HG02588 (cell line): ENCODE data around the gene UVRAG.

Experiments used
- ATAC-seq: cut with Tn5 transposase; IDR thresholded peaks from one replicate; pipeline ENCODE4 v1.9.1; 2021; ENCODE audit warnings: mild to moderate bottlenecking, moderate library complexity; ENCODE audit not compliant: unreplicated experiment

Gene UVRAG

DNA sequence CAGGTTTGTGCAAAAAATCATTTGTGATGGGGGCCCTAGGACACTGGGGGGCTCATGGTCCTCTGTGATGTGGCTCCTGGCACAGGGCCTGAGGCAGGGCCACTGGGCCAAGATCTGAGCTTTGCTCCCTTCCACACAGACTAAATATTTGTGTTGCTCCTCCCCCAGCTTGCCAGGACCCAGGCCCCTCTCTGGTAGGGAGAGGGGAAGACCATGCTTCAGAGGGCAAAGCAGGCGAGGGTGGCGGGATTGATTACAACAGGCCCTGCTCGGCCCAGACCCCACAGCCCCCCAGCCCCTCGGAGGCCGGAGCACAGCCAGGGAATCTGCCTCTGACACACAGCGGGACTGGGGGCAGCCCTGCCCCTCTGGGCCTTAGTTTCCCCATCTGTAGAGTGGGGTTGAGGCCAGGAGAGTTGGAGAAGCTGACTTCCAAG, 362.3 kb downstream of the UVRAG start:
- no peak for ATAC-seq

DNA sequence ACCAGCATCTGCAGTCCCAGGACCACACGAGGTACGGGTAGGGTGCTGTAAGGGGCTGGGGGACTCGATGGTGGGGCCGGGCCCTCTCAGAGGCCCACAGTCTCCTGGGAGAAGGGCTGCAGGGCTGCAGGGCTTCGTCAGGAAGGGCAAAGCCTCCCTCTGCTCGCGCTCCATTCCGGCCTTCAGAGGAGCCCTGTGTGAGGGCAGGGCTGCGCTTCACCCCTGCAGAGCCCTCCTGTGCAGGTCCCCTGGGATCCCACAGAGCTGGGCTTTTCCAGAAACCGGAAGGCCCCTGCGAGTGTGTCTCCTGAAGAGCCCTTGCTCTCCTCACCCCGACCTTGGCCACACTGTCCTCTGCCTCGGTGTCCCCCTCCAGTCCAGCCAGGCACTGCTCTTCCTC, 364.1 kb downstream of the UVRAG start:
- no peak for ATAC-seq

DNA sequence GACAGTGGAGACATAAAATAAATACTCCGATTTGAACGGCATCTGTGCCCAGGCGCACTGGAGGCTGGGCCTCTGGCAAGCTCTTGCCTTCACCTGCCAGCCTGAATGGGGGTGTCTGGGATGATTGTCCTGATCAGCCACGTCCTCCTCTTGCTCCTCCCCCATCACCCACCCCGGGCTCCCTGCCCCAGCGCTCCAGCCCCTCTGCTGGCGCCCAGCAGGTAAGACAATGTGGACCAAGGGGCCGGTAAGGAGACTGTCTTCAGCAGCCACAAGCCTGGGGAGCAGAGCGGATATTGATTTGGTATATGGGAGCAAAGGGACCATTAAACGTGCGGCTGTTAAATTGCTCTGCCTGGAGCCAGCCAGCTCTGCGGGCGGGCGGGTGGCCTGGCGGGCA, 366.4 kb downstream of the UVRAG start:
- ATAC-seq = no peak

DNA sequence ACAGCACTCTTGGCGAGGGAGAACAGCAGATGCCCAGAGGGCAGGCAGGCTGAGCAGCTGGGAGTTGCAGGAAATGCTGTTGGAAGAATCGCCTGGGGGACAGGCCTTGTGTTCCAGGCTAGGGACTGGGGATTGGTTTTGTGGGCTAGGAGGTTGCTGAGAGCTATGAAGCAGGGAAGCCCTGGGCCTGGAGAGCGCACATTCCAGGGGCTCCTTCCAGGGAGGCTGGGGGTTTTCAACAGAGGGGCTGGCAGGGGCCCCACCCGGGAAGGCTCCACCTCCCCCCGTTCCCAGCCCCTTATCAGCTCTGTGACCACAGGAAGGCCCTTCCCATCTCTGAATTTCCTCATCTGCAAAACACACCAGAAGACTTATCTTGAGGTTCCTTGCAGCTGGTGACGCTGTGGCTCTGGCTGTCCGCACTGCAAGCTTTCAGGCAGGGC, 369.6 kb downstream of the UVRAG start:
- no peak for ATAC-seq

DNA sequence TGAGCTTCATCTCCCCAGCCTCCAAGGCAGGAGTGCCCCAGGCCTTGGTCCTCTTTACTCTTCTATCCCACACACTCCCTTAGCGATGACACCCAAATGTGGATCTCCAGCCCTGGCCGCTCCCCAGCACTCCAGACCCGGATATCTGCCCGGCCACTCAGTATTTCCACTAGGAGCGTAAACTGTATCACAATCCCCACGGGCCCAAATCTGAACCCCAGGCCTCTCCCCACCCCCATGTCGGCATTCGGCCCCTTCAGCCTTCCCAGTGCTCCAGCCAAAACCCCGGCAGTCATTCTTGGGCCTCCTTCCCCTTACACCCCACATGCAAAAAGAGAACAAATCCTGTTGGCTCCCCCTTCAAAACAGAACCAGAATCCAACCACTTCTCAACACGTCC, 370.5 kb downstream of the UVRAG start:
- ATAC-seq = no peak

DNA sequence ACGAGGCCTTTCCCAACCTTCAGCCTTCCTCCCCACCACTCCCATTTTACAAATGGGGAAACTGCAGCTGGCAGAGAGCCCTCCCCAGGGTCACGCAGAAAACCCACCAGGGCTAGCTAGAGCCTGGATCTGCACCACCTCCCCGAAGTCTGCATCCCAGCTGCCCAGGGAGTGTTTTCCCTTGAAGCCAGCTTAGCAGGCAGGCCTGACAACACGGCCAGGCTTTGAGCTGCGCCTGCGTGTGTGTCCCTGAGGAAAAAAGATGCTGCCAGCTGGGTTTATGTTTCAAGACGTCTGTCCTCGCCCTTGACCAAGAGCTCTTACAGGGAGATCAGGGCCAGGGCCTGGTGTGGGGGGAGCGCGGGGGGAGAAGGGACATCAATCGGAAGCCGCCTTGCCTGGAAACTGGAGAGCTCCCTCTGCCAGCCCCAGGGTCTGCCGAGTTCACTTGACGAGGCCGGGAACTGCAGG, 371.0 kb downstream of the UVRAG start:
- no peak for ATAC-seq

DNA sequence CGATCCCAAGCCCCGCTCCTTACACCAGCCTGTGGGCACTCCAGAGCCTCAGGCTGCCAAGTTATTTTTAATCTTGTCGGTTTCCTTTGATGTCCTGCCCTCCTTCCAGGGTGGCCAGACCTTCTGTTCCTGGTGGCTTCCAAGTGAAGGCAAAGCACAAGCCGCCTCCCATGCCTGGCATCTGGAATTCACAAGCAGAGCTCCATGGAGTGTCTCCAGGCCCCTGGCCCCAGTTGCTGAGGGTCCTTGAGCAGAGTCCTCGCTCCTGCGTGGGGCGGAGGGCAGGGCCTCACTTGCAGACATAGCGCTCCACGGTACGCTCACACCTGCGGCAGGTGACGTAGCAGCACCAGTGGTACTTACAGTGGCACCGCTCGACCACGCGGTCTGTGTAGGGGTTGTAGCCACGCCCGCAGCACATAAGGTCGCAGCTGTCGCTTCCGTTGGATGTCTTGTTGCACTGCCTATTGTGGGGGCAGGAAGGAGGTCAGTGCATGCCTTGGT, 371.8 kb downstream of the UVRAG start:
- no peak for ATAC-seq

DNA sequence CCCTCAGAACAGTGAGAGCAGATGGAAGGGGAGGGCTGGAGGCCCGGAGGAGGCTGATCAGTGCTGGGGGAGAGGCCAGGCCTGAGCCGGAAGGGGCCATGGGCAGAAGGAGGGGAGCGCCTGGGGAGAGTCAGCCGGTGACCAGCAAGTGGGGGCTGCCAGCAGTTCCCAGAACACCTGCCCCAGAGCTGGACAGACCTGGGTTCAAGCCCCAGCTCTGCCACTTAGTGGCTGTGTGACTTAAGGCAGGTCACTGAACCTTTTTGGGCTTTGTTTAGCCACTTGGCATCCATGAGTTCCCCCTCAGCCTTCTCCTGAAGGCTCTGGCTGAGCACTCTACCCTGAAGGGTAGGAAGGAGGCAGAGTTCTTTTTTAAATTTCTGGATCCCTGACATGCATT, 373.9 kb downstream of the UVRAG start:
- ATAC-seq = no peak

DNA sequence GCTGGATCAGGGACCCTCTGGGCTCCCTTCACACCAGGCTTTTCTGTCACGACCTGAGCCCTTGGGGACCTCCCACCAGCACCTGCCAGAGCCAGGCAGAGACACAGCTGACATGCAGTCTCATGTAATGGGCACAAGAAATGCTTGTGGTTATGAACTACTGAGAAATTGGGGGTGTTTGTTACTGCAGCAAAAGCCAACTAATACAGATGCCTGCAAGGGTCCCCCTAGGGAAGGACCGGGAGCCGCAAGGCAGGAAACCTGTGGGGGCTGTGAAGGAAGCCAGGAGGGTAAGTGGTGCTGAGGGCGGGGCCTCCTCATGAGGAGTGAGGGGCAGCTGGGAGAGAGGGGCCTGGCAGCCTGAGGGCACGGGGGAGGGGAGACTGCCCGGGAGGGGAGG, 374.7 kb downstream of the UVRAG start:
- ATAC-seq = no peak

DNA sequence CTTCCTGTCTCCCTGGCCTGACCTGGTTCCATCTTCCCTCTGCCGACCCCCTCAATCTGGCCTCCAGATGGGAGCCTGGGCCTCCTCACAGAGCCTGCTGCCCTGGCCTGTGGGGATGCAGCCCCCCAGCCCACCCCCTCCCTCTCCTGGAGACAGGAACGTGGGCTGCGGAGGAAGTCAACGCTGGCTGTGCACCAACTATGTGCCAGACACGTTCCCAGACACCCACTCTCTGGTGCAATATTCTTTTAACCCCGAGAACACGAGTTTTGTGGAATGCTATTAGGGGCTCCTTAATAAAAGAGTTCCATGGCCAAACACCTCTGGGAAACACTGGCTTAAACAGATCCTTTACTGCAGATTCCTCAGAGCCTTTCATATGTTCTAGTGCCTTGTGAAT, 375.4 kb downstream of the UVRAG start:
- ATAC-seq = no peak
